Neural progenitor cell (in vitro differentiated cells): ENCODE results near the gene ASB3.

Experiments used
- CTCF ChIP-seq: fragments of 200-600 bp; sonication (generic); IDR thresholded peaks from 2 replicates; pipeline ENCODE4 v1.5.1; 2017; ENCODE audit warnings: antibody characterized with exemption, mild to moderate bottlenecking
- EZH2 ChIP-seq: fragments of 200-600 bp; sonication (generic); IDR thresholded peaks from 2 replicates; pipeline ENCODE4 v1.6.1; 2017; ENCODE audit warnings: antibody characterized with exemption, mild to moderate bottlenecking, moderate library complexity

GRCh38 chr2:53672881-53673522, 113.8 kb downstream of the ASB3 start:
- TF ChIP-seq CTCF (no peak), EZH2 (no peak)
